ENCODE data around the gene ZFAND2A. TPM values are rescaled to one million over a fixed set of nuclear protein-coding genes. Genes with fewer than 3 reads are reported as not detected.

ZFAND2A gene
- total RNA-seq, 2 experiments from 2014 or later = 29.4 to 34.6 TPM

DNA sequence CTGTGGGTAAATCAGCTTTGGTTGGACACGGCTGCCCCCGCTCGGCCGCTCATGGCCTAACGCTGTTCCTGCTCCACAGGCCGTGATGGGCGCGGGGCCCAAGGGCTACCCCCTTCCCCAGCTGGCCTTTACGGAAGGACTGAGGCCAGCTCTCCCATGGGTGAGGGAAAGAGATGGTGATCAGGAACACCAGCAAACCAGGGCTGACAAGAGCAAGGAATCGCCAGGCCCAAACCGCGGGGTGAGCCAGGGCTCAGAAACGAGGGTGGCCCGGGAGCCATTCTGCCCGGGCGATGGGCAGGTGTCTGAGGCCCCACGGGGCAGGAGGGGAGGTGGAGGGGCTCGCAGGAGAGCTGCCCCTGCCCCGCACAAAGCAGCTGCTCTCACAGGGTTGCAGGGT is 45.5 kb downstream of the ZFAND2A start:
- no peak for DNase-seq
- H3K27me3 Mint-ChIP-seq = no peaks in the 10 kb centered on the region
- no peak overlapping the region for H3K4me3 Mint-ChIP-seq
- ChIA-PET CTCF (no interaction called here), POLR2A (no interaction called here)
- H3K27ac Mint-ChIP-seq = no peak overlapping the region
- H3K9me3 Mint-ChIP-seq = peaks cover 6% of the 10 kb centered on the region
- peaks cover 5% of the 10 kb centered on the region for H3K4me1 Mint-ChIP-seq
- H3K36me3 Mint-ChIP-seq (ENCODE audit: low read depth) = no peaks in the 10 kb centered on the region

DNA sequence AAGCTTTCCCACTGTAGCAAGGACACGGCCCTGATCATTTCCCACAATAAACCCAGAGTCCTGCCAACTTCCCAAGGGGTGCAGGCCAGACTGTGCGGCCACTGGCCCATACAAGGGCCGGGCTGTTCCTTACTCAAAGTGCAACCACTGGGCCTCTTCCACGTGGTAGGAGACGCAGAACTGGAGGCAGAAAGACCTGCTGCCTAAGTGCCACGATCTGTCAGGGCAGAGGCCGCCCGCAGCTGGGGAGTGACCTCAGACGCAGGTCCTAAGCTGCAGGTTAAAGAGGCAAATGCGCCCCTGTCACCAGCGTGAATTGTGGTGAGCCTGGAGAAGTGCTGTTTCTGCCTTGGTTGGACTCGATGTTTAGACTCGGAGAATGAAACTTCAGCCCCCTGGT is 45.9 kb downstream of the ZFAND2A start:
- Mint-ChIP-seq H3K4me3 (no peak overlapping the region), H3K27me3 (no peaks in the 10 kb centered on the region), H3K27ac (no peak overlapping the region), H3K36me3 (ENCODE audit: low read depth) (no peaks in the 10 kb centered on the region), H3K4me1 (peaks cover 5% of the 10 kb centered on the region), H3K9me3 (peaks cover 6% of the 10 kb centered on the region)
- no peak for DNase-seq
- ChIA-PET POLR2A (no interaction called here), CTCF (no interaction called here)

DNA sequence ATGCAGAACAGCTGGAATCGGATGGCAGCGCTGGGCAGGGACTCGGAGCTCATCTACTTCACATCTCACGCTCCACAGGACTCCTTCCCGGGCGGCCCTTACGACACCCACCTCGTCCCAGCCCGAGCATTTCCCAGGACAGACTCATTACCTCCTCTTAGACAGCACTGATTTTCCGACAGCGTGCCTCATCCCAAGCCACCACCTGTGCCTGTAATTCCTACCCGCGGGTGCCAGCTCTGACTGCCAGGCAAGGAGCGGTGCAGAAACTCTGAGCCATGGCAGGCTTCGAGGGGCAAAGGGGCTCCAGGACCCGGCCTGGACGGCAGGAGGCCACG is 46.5 kb downstream of the ZFAND2A start:
- no peak overlapping the region for H3K4me3 Mint-ChIP-seq
- no peak for DNase-seq
- CTCF ChIA-PET = no interaction called here
- no peak overlapping the region for H3K27ac Mint-ChIP-seq
- H3K9me3 Mint-ChIP-seq = peaks cover 6% of the 10 kb centered on the region
- H3K27me3 Mint-ChIP-seq = no peaks in the 10 kb centered on the region
- H3K36me3 Mint-ChIP-seq (ENCODE audit: low read depth) = no peaks in the 10 kb centered on the region
- POLR2A ChIA-PET = no interaction called here
- H3K4me1 Mint-ChIP-seq = peaks cover 3% of the 10 kb centered on the region

DNA sequence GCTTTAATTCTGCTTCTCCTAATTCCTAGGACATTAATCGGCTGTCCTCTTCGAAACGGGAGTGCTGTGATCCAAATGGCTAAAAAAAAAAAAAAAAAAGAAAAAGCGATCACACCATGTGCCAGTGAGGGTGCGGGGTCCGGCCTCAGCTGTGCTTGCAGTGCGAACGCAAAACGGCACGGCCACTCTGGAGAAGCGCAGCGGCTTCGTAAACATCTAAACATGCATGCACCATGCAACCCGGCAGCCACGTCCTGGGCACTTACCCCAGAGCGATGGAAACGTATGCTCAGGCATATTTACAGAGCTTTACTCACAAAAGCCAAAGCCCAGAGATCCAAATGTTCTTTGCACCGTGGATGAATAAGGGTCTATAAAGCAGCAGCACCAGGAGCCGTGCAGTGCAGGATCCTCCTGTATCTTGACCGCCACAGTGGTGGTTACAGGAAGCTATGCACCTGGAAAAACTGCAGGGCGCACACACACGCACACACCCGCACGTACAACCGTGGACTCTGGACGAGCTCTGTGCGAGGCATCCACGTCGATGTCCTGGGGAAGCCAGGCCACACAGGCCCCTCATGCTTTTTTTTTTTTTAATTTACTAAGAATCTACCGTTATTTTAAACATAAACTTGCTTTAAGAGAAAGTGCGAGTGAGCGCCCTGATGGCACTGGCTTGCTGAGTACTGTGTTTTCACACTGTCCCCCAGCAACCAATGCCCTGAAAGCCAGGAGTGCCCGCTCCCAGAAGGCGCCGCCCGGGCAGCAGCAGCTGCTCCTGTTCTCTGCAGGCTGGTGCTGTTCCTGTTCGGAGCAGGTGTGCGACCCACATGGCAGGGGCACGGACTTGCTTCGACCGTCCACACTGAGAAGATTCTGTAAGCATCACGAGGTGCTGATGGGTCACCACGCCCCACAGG is 47.1 kb downstream of the ZFAND2A start:
- no peak overlapping the region for H3K27ac Mint-ChIP-seq
- H3K36me3 Mint-ChIP-seq (ENCODE audit: low read depth) = no peaks in the 10 kb centered on the region
- no peak overlapping the region for H3K4me3 Mint-ChIP-seq
- H3K9me3 Mint-ChIP-seq = peaks cover 6% of the 10 kb centered on the region
- ChIA-PET POLR2A (no interaction called here), CTCF (interaction anchor here (1.2 kb wide), 1 partner anchor 120 kb away, joined by 5 read pairs; no protein-coding TSS in a partner anchor)
- no peaks in the 10 kb centered on the region for H3K27me3 Mint-ChIP-seq
- DNase-seq = no peak
- no peaks in the 10 kb centered on the region for H3K4me1 Mint-ChIP-seq

DNA sequence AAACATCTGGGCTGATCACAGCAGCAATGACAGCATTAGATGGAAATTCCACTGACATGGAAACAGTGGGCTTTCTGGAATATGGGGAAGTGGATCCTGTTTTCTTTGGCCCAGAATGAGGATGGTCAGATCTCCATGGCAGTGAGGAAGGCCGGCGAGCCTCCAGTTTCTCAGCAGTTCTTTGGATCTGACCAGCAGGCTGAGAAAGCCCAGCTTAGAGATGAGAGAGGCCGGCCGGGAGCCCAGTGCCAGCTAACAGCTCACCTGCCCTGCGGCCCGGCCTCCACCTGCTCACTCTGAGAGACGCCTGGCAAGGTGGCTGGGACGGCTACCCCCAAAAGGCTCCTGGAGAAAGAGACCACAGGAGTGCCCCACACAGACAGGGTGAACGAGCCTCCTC is 47.9 kb downstream of the ZFAND2A start:
- no peaks in the 10 kb centered on the region for H3K4me1 Mint-ChIP-seq

DNA sequence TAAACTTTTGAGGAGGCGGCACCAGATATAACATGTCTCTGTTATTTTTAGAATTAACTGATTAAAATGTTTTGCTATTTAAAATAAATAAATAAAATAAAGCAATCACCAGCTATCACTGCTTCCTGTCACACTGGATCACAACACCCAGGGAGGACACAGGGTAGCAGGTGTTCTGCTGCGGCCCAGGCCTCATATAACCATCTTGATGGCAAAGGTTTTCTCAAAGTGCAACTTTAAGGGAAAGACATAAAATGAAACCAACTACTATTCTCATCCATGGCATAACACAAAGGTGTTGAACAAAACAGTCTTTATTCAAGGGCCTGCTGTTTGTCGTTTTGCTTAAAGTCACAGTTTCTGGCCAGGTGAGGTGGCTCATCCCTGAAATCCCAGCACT is 48.8 kb downstream of the ZFAND2A start:
- Mint-ChIP-seq H3K36me3 (ENCODE audit: low read depth) (no peaks in the 10 kb centered on the region), H3K27me3 (no peaks in the 10 kb centered on the region), H3K4me3 (no peak overlapping the region), H3K27ac (no peak overlapping the region), H3K4me1 (no peaks in the 10 kb centered on the region), H3K9me3 (peaks cover 6% of the 10 kb centered on the region)
- CTCF ChIA-PET = no interaction called here
- no peak for DNase-seq
- POLR2A ChIA-PET = no interaction called here

More for the DNA sequence above, 47.9 kb downstream of the ZFAND2A start:
- CTCF ChIA-PET = interaction anchor here (1.2 kb wide), 1 partner anchor 119 kb away, joined by 5 read pairs; no protein-coding TSS in a partner anchor
- Mint-ChIP-seq H3K9me3 (peaks cover 6% of the 10 kb centered on the region), H3K36me3 (ENCODE audit: low read depth) (no peaks in the 10 kb centered on the region), H3K4me3 (no peak overlapping the region), H3K27me3 (no peaks in the 10 kb centered on the region), H3K27ac (no peak overlapping the region)
- no peak for DNase-seq
- POLR2A ChIA-PET = no interaction called here

DNA sequence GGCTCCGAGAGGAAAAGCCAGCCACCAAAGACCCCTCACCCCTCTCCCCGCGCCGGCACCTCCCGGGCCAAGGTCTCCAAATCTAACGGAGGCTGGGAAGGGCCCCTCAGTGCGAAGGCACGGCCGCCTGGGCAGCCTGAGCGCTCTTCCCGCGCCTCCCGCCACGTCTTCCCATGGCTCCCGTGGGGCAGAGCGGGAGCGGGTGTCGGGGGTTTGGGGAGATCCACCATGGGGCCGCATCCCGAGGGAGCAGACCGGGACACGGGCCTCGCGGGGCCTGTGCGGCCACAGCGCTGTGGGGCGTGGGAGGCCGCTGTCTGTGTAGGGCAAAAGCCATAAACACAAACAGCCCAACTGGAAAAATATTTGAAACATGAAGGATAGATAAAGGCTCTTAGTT is 49.6 kb downstream of the ZFAND2A start:
- no peak overlapping the region for H3K27ac Mint-ChIP-seq
- ChIA-PET CTCF (no interaction called here), POLR2A (no interaction called here)
- no peak for DNase-seq
- H3K36me3 Mint-ChIP-seq (ENCODE audit: low read depth) = no peaks in the 10 kb centered on the region
- no peaks in the 10 kb centered on the region for H3K4me1 Mint-ChIP-seq
- H3K9me3 Mint-ChIP-seq = no peaks in the 10 kb centered on the region
- no peak overlapping the region for H3K4me3 Mint-ChIP-seq
- H3K27me3 Mint-ChIP-seq = no peaks in the 10 kb centered on the region

DNA sequence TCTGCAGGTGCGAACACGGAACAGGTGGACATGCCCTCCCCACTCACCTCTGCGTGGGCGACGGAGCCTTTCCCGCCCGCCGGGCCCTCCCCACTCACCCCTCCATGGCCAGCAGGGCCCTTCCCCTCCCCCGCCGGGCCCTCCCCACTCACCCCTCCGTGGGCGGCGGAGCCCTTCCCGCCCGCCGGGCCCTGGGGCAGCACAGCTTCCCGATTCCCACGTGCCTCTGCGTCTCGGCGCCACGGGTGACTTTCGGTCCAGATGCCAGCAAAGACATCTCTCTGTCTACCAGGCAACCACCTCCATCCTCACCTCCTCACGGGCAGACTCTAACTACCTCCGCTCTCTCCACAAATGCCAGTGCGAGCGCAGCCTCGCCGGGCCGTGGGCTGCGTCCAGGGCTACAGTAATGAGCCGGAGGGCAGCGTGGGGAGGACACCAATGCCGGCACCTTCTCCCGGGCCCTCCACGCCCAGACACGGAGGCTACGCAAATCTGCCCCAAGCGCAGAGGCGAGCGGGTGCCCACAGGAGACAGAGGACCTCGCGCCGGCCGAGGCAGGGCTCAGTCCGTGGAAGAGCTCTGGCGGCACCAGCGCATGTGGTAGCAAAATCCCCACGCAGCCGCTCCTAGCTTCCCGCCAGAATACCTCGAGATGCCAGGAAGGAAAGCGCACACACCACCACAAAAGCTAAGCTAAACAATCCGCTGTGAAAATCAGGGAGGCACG is 50.2 kb downstream of the ZFAND2A start:
- Mint-ChIP-seq H3K4me3 (no peak overlapping the region), H3K27me3 (no peaks in the 10 kb centered on the region), H3K9me3 (no peaks in the 10 kb centered on the region), H3K4me1 (peaks cover 4% of the 10 kb centered on the region), H3K27ac (no peak overlapping the region), H3K36me3 (ENCODE audit: low read depth) (no peaks in the 10 kb centered on the region)
- DNase-seq = no peak
- POLR2A ChIA-PET = no interaction called here
- CTCF ChIA-PET = no interaction called here

DNA sequence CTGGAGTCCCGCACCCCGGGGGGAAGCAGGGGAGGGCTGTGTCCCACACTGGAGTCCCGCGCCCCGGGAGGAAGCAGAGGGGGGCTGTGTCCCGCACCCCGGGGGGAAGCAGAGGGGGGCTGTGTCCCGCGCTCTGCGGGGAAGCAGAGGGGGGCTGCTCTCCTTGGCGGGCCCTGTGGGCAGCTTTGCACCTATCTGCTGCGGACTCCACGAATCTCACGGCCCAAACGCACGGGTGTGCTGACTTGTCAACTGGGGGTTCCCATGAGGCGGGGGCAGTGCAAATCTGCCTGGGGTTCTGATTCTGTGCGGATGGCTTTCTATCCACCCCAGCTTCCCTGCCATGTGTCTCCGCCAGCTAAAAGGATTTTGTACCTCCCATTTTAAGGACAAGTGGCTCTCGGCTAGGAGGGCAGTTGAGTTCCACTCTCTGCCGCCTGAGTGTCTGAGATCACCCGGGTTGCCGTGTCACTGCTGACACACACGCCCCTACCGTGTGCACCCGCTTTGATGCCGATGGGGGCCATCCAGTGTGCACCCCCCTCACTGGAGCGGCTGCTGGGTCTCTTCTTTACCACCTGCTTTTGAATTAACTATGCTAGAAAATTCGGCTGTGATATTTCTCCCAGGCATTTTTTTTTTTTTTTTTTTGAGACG is 51.6 kb downstream of the ZFAND2A start:
- no peak overlapping the region for H3K27ac Mint-ChIP-seq
- H3K27me3 Mint-ChIP-seq = no peaks in the 10 kb centered on the region
- H3K36me3 Mint-ChIP-seq (ENCODE audit: low read depth) = no peaks in the 10 kb centered on the region
- peaks cover 14% of the 10 kb centered on the region for H3K4me1 Mint-ChIP-seq
- H3K9me3 Mint-ChIP-seq = no peaks in the 10 kb centered on the region
- CTCF ChIA-PET = no interaction called here
- DNase-seq = no peak
- H3K4me3 Mint-ChIP-seq = no peak overlapping the region
- POLR2A ChIA-PET = no interaction called here

DNA sequence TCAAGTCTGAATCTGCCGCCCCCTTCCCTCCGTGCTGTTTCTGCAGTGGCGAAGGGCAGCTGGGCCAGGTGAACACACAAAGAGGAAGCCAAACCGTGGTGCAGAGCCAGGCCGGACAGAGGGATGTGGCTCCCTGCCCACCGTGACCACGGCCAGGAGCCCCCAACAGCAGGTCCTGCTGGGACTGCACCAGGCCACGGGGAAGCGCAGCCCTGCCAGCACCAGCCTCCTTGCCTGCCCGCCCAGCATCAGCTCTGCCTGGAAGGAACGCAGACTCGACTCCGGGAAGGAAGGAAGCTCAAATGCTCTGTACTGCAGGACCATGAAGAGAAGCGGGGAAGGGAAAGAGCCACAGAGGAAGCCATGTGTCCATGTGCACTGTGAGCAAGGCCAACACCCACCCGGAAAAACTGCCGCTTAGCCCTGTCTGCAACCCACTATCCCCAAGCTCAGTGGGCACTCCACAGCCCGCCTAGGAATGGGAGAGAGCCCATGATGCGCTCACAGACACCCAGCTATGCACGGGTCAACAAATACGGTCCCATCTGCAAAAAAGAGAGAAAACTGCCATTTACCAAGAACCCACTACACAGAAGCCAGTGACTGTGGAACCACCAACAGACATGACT is 53.1 kb downstream of the ZFAND2A start:
- no peak for DNase-seq
- Mint-ChIP-seq H3K9me3 (no peaks in the 10 kb centered on the region), H3K27me3 (no peaks in the 10 kb centered on the region), H3K4me1 (peaks cover 27% of the 10 kb centered on the region), H3K4me3 (no peak overlapping the region), H3K36me3 (ENCODE audit: low read depth) (no peaks in the 10 kb centered on the region), H3K27ac (no peak overlapping the region)
- POLR2A ChIA-PET = no interaction called here
- CTCF ChIA-PET = no interaction called here

DNA sequence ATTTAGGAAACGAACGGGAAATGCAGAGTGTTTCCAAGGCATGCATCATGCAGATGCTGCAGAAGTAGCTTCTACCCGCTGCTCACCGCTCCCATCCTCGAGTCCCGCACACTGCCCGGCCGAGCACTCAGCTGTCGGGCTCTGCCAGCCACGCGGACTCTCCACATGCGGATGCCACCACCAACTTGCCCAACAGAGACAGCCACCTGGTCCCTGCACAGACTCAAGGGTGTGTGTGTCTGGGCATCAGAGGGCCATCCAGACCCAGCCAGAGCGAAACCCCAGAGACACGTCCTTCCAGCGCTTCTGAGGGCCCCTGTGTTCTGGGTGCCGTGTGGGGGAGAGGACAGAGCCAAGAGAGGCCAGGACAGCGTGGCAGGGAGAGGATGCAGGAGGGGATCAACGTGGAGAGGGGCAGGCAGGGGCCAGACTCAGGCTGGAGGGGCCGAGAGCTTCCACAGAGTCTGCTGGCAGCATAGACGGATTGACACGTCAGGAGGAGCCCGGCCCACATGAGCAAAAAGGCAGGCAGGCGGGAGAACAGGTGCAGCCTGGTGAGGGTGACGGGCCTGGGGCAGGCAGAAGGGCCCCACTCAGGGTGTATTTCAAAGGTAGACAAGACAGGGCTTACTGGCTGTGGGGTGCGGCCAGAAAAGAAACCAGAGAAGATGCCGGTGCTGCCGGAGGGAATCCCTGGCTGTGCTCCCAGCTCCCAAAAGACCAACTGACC is 53.8 kb downstream of the ZFAND2A start:
- ChIA-PET POLR2A (no interaction called here), CTCF (no interaction called here)
- H3K9me3 Mint-ChIP-seq = no peaks in the 10 kb centered on the region
- H3K4me1 Mint-ChIP-seq = peaks cover 28% of the 10 kb centered on the region
- no peak overlapping the region for H3K4me3 Mint-ChIP-seq
- no peaks in the 10 kb centered on the region for H3K36me3 Mint-ChIP-seq (ENCODE audit: low read depth)
- H3K27ac Mint-ChIP-seq = no peak overlapping the region
- DNase-seq = no peak
- no peaks in the 10 kb centered on the region for H3K27me3 Mint-ChIP-seq

DNA sequence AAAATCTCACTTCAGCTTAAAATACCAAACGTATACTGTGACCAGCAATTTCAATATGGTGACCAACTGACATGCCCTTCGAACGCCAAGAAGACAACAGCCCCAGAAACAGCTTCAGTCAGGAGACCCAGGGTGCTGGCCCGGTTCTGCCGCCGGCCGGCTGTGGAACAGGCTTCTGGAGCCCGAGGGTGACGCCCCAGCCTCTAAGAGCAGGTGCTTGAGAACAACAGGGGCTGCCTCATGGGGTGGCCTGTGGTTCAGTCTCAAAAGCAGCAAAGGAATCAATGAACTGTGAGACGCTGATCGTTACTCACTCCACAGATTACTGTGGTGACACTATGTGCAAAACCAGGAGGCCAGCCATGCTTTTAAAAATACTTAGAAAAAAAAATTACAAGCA is 54.8 kb downstream of the ZFAND2A start:
- H3K4me1 Mint-ChIP-seq = peaks cover 28% of the 10 kb centered on the region
- ChIA-PET CTCF (interaction anchor here (0.8 kb wide), 1 partner anchor 22 kb away, joined by 3 read pairs; no protein-coding TSS in a partner anchor), POLR2A (interaction anchor here (1.7 to 1.8 kb wide), 2 partner anchors 33 to 56 kb away, joined by 4 read pairs; a partner anchor contains a TSS)
- H3K4me3 Mint-ChIP-seq = no peak overlapping the region
- H3K9me3 Mint-ChIP-seq = no peaks in the 10 kb centered on the region
- DNase-seq = no peak
- H3K36me3 Mint-ChIP-seq (ENCODE audit: low read depth) = no peaks in the 10 kb centered on the region
- H3K27ac Mint-ChIP-seq = no peak overlapping the region
- no peaks in the 10 kb centered on the region for H3K27me3 Mint-ChIP-seq

Measured in activated CD4-positive, alpha-beta memory T cell treated with anti-CD3 and anti-CD28 coated beads, Interleukin-2, amount 10 ng/mL, durations not matched to agents 7 days and 5 days (primary cell).